ENCODE data around the gene ZNF12. TPM values are rescaled to one million over a fixed set of nuclear protein-coding genes. Genes with fewer than 3 reads are reported as not detected.

ZNF12 gene
- total RNA-seq, 4 donors from 2014 or later = 4.5 to 8.9 (median 5.3) TPM

DNA sequence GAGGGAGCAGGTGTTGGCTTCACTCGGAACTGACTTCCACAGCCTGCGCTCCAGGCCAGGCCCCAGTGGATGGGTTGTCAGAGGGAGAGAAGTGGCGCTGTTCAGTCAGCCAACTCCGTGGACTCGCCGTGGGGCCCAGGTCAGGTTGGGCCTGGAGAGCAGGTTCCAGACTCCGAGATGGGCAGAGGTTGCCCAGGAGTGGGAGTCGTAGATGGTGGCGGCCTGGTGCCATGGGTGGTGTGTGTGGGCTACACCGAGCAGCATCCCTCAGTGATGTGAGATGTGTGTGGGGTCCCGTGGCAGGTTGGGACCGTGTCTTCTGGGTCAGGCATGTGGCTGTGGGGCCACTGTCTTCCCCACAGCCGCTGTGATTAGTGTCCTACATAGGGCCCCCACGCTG, 59.2 kb downstream of the ZNF12 start:
- H3K4me3 ChIP-seq = no peak overlapping the region
- intact Hi-C loops (cut with DNase I; ENCODE audit: low total_unique reads) = no loop called here

GRCh38 chr7:6647080-6647479, 59.7 kb downstream of the ZNF12 start:
- intact Hi-C loops (cut with DNase I; ENCODE audit: low total_unique reads) = no loop called here
- TF ChIP-seq POLR2A (IDR thresholded peaks at IDR 0.05) = no peak
- TF ChIP-seq CTCF (IDR thresholded peaks at IDR 0.05 in 4 of 5, conservative IDR thresholded peaks at IDR 0.05 in 1 of 5) = no peak
- H3K4me3 ChIP-seq = no peak overlapping the region
- no peak overlapping the region for H3K27ac ChIP-seq
- H3K4me1 ChIP-seq = no peaks in the 10 kb centered on the region
- ATAC-seq = no peak
- H3K9me3 ChIP-seq = no peaks in the 10 kb centered on the region
- no peak for DNase-seq
- peaks cover 0 to 60% of the 10 kb centered on the region in 2 donors for H3K36me3 ChIP-seq
- no peaks in the 10 kb centered on the region for H3K27me3 ChIP-seq
- in situ Hi-C loops (cut with MboI; ENCODE audit: low sequenced_read_pairs in 4 of 4) = no loop called here

More for the DNA sequence above, 59.2 kb downstream of the ZNF12 start:
- Histone ChIP-seq H3K27ac (no peak overlapping the region), H3K27me3 (no peaks in the 10 kb centered on the region), H3K4me1 (no peaks in the 10 kb centered on the region), H3K36me3 (peaks cover 0 to 58% of the 10 kb centered on the region in 2 donors), H3K9me3 (no peaks in the 10 kb centered on the region)
- TF ChIP-seq CTCF (IDR thresholded peaks at IDR 0.05 in 4 of 5, conservative IDR thresholded peaks at IDR 0.05 in 1 of 5) (no peak), POLR2A (IDR thresholded peaks at IDR 0.05) (no peak)
- DNase-seq (no peak), ATAC-seq (no peak)
- in situ Hi-C loops (cut with MboI; ENCODE audit: low sequenced_read_pairs in 4 of 4) = no loop called here

DNA sequence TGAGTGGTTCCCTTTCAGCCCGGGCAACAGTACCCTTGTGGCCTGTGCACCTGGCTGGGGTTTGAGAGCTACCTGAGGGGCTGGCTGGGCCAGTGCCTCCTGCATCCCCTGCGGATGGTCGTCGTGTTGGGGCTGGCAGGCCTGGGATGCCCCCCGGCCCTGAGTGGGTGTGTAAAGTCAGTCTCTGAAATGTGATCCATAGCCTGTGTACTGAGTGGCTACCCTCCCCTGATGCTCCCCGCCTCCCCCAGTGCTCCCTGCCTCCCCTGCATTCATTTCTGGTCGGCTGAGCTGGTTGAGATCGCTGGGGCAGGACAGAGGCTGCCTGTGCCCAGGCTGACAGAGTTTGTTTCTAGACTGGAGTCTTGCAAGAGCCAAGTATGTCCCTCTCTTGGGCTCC, 60.3 kb downstream of the ZNF12 start:
- Histone ChIP-seq H3K36me3 (peaks cover 0 to 60% of the 10 kb centered on the region in 2 donors), H3K9me3 (no peaks in the 10 kb centered on the region), H3K4me3 (no peak overlapping the region), H3K27me3 (no peaks in the 10 kb centered on the region), H3K4me1 (no peaks in the 10 kb centered on the region), H3K27ac (no peak overlapping the region)
- ATAC-seq = no peak
- in situ Hi-C loops (cut with MboI; ENCODE audit: low sequenced_read_pairs in 4 of 4) = no loop called here
- DNase-seq = no peak
- TF ChIP-seq POLR2A (IDR thresholded peaks at IDR 0.05) (no peak), CTCF (IDR thresholded peaks at IDR 0.05 in 4 of 5, conservative IDR thresholded peaks at IDR 0.05 in 1 of 5) (no peak)
- intact Hi-C loops (cut with DNase I; ENCODE audit: low total_unique reads) = no loop called here

- intact Hi-C loops (cut with DNase I; ENCODE audit: low total_unique reads) = no loop called here
Measured at GRCh38 chr7:6644728-6645127, 62.0 kb downstream of the ZNF12 start.

More at GRCh38 chr7:6644728-6645127, 62.0 kb downstream of the ZNF12 start:
- Histone ChIP-seq H3K27me3 (no peaks in the 10 kb centered on the region), H3K4me1 (no peaks in the 10 kb centered on the region), H3K36me3 (peaks cover 0 to 52% of the 10 kb centered on the region in 2 donors), H3K9me3 (no peaks in the 10 kb centered on the region), H3K4me3 (no peak overlapping the region), H3K27ac (no peak overlapping the region)
- no peak for ATAC-seq
- no peak for TF ChIP-seq POLR2A (IDR thresholded peaks at IDR 0.05)
- no peak for TF ChIP-seq CTCF (IDR thresholded peaks at IDR 0.05 in 4 of 5, conservative IDR thresholded peaks at IDR 0.05 in 1 of 5)
- no peak for DNase-seq
- in situ Hi-C loops (cut with MboI; ENCODE audit: low sequenced_read_pairs in 4 of 4) = no loop called here
